WTC11 (cell line): ENCODE data around the gene NUP93. TPM values are rescaled to one million over a fixed set of nuclear protein-coding genes. Genes with fewer than 3 reads are reported as not detected.

Source experiments
- ATAC-seq: fragments of 200-7000 bp; cut with Tn5 transposase; 2 replicates; pipeline ENCODE4 v1.10.0; 2021; ENCODE audit warnings: mild to moderate bottlenecking, moderate library complexity
- CTCF ChIA-PET: fragments of 300-600 bp; sonication (Branson Sonifier 250); formaldehyde crosslinking; loops from one replicate; lab custom pipeline; 2021; ENCODE audit warnings: antibody characterized with exemption; lab: Charles Lee
- POLR2A ChIA-PET: fragments of 350-600 bp; sonication (Branson Sonifier 250); formaldehyde crosslinking; loops from one replicate; lab custom pipeline; 2021; ENCODE audit warnings: antibody characterized with exemption; lab: Charles Lee
- DNase-seq: peaks from one replicate; pipeline ENCODE4 v3.0.0; 2021; ENCODE audit warnings: low spot score
- H3K27ac Mint-ChIP-seq: 2 replicates; pipeline ENCODE4 v1.8.0; 2021; ENCODE audit warnings: mixed read lengths
- H3K27me3 Mint-ChIP-seq: 2 replicates; pipeline ENCODE4 v1.8.0; 2021; ENCODE audit warnings: low read depth, mild to moderate bottlenecking, moderate library complexity, mixed read lengths
- H3K36me3 Mint-ChIP-seq: 2 replicates; pipeline ENCODE4 v1.8.0; 2021; ENCODE audit warnings: mixed read lengths
- H3K4me1 Mint-ChIP-seq: 2 replicates; pipeline ENCODE4 v1.8.0; 2022; ENCODE audit warnings: mixed read lengths
- H3K4me3 Mint-ChIP-seq: 2 replicates; pipeline ENCODE4 v1.8.0; 2021; ENCODE audit warnings: mild to moderate bottlenecking, moderate library complexity, mixed read lengths
- H3K9me3 Mint-ChIP-seq: 2 replicates; pipeline ENCODE4 v1.8.0; 2021; ENCODE audit warnings: mixed read lengths
- CREB1 ChIP-seq: sonication (generic); formaldehyde crosslinking; IDR thresholded peaks from 2 replicates; pipeline ENCODE4 v1.8.0; 2023; ENCODE audit warnings: mild to moderate bottlenecking, missing genetic modification reagents
- EMX1 ChIP-seq: fragments of 250-450 bp; sonication (Bioruptor Pico); IDR thresholded peaks from 2 replicates; pipeline ENCODE4 v1.8.0; 2021; ENCODE audit warnings: mild to moderate bottlenecking
- FOXP4 ChIP-seq: sonication (generic); formaldehyde crosslinking; IDR thresholded peaks from 2 replicates; pipeline ENCODE4 v1.8.0; 2022; ENCODE audit warnings: mild to moderate bottlenecking, missing genetic modification reagents
- GABPB1 ChIP-seq: sonication (generic); formaldehyde crosslinking; IDR thresholded peaks from 2 replicates; pipeline ENCODE4 v1.8.1; 2023; ENCODE audit warnings: mild to moderate bottlenecking, missing genetic modification reagents
- GTF2I ChIP-seq: fragments of 250-450 bp; sonication (Bioruptor Pico); conservative IDR thresholded peaks from 2 replicates; pipeline ENCODE4 v1.4.0; 2021; ENCODE audit warnings: mild to moderate bottlenecking
- JUN ChIP-seq: sonication (generic); formaldehyde crosslinking; IDR thresholded peaks from 2 replicates; pipeline ENCODE4 v1.8.0; 2023; ENCODE audit warnings: mild to moderate bottlenecking, missing genetic modification reagents
- KAT7 ChIP-seq: sonication (generic); formaldehyde crosslinking; IDR thresholded peaks from 2 replicates; pipeline ENCODE4 v1.8.1; 2023; ENCODE audit warnings: missing genetic modification reagents, mild to moderate bottlenecking, borderline replicate concordance
- MXD4 ChIP-seq: fragments of 250-450 bp; sonication (Bioruptor Pico); IDR thresholded peaks from 2 replicates; pipeline ENCODE4 v1.8.0; 2021; ENCODE audit warnings: mild to moderate bottlenecking, moderate library complexity, borderline replicate concordance
- MYBL2 ChIP-seq: sonication (generic); formaldehyde crosslinking; IDR thresholded peaks from 2 replicates; pipeline ENCODE4 v1.8.1; 2023; ENCODE audit warnings: mild to moderate bottlenecking, moderate library complexity, missing genetic modification reagents
- NFE2L1 ChIP-seq: sonication (generic); formaldehyde crosslinking; IDR thresholded peaks from 2 replicates; pipeline ENCODE4 v1.8.1; 2023; ENCODE audit warnings: missing genetic modification reagents
- STAT6 ChIP-seq: sonication (generic); formaldehyde crosslinking; conservative IDR thresholded peaks from 2 replicates; pipeline ENCODE4 v1.8.1; 2023; ENCODE audit warnings: mild to moderate bottlenecking, low read depth, missing genetic modification reagents, moderate library complexity
- TEAD4 ChIP-seq: sonication (generic); formaldehyde crosslinking; IDR thresholded peaks from 2 replicates; pipeline ENCODE4 v1.8.0; 2022; ENCODE audit warnings: mild to moderate bottlenecking, missing genetic modification reagents
- ZNF416 ChIP-seq: fragments of 250-450 bp; sonication (Bioruptor Pico); IDR thresholded peaks from 2 replicates; pipeline ENCODE4 v1.9.0; 2021; ENCODE audit warnings: mild to moderate bottlenecking, inconsistent platforms
- ZNF671 ChIP-seq: fragments of 250-450 bp; sonication (Bioruptor Pico); IDR thresholded peaks from 2 replicates; pipeline ENCODE4 v1.8.0; 2021; ENCODE audit warnings: mild to moderate bottlenecking
- ZSCAN18 ChIP-seq: fragments of 250-450 bp; sonication (Bioruptor Pico); IDR thresholded peaks from 2 replicates; pipeline ENCODE4 v2.1.2; 2022; ENCODE audit warnings: mild to moderate bottlenecking, moderate library complexity
- total RNA-seq: library from RNA; stranded (reverse); gene quantifications from 3 replicates; pipeline ENCODE4 v1.2.3, GENCODE V29; 2021
- TF ChIP-seq, protein P1 (sequence below): sonication (generic); formaldehyde crosslinking; IDR thresholded peaks from 2 replicates; pipeline ENCODE4 v1.8.1; 2023; ENCODE audit warnings: mild to moderate bottlenecking, missing genetic modification reagents, moderate library complexity
- TF ChIP-seq, protein P2 (sequence below): fragments of 250-450 bp; sonication (Bioruptor Pico); conservative IDR thresholded peaks from 2 replicates; pipeline ENCODE4 v1.9.0; 2021; ENCODE audit warnings: mild to moderate bottlenecking
- TF ChIP-seq, protein P3 (sequence below): sonication (generic); formaldehyde crosslinking; IDR thresholded peaks from 2 replicates; pipeline ENCODE4 v1.8.1; 2022; ENCODE audit warnings: mild to moderate bottlenecking, missing genetic modification reagents, moderate library complexity, borderline replicate concordance
- TF ChIP-seq, protein P4 (sequence below): sonication (generic); formaldehyde crosslinking; IDR thresholded peaks from 2 replicates; pipeline ENCODE4 v1.8.1; 2023; ENCODE audit warnings: mild to moderate bottlenecking, missing genetic modification reagents
- TF ChIP-seq, protein P5 (sequence below): sonication (generic); formaldehyde crosslinking; IDR thresholded peaks from 2 replicates; pipeline ENCODE4 v1.8.1; 2023; ENCODE audit warnings: mild to moderate bottlenecking, missing genetic modification reagents

Gene NUP93
- total RNA-seq, 1 experiment from 2014 or later, result 185 TPM

DNA sequence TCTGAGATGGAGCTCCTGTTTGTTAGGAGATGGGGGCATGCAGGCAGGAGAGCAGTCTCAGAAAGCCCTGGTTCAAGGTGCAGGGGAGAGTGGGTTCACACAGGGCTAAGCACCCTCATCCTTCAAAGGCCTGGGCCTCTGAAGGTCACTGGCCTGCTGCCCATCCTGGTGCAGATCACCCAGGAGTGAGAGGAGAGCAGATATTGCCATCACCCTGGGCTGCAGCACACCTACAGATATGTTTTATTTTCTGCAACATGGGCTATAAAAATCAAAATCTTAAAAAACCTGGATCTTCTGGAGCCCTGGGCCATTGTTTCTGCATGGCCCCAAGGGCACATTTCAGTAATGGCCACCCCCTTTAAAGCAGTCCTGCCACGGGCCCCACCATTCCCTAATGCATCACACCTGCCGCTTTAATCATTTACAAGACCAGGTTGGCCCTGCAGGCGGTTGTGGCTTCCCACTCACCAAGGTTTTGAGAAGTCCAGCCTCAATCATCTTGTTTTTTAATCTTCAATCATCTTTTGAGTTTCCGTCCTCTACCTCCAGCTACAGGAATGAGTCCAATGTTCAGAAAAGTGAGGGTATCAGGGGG is 20.4 kb upstream of the NUP93 start:
- Mint-ChIP-seq H3K27me3 (peaks cover 4% of the 10 kb centered on the region; the same call in 1 of the 2 replicates), H3K9me3 (peaks cover 5% of the 10 kb centered on the region; the same call in 1 of the 2 replicates), H3K4me3 (no peak overlapping the region), H3K36me3 (no peaks in the 10 kb centered on the region), H3K27ac (no peak overlapping the region), H3K4me1 (peaks cover 13% of the 10 kb centered on the region)
- POLR2A ChIA-PET, result interaction anchor here (0.6 kb wide), 1 partner anchor 52 kb away, joined by 4 read pairs; no protein-coding TSS in a partner anchor
- ATAC-seq (no peak), DNase-seq (no peak)
- CTCF ChIA-PET, result interaction anchor here (0.7 to 2.3 kb wide), 4 partner anchors 8 to 109 kb away, joined by 3 to 7 read pairs (median 4); no protein-coding TSS in a partner anchor
- TF ChIP-seq ZNF671, result no peak
- TF ChIP-seq, protein P1, sequence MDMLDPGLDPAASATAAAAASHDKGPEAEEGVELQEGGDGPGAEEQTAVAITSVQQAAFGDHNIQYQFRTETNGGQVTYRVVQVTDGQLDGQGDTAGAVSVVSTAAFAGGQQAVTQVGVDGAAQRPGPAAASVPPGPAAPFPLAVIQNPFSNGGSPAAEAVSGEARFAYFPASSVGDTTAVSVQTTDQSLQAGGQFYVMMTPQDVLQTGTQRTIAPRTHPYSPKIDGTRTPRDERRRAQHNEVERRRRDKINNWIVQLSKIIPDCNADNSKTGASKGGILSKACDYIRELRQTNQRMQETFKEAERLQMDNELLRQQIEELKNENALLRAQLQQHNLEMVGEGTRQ (CRISPR knock-in tag), result no peak
- no peak for TF ChIP-seq FOXP4
- TF ChIP-seq ZNF416 (CRISPR knock-in tag), result no peak
- TF ChIP-seq NFE2L1 (CRISPR knock-in tag), result no peak
- TF ChIP-seq, protein P2, sequence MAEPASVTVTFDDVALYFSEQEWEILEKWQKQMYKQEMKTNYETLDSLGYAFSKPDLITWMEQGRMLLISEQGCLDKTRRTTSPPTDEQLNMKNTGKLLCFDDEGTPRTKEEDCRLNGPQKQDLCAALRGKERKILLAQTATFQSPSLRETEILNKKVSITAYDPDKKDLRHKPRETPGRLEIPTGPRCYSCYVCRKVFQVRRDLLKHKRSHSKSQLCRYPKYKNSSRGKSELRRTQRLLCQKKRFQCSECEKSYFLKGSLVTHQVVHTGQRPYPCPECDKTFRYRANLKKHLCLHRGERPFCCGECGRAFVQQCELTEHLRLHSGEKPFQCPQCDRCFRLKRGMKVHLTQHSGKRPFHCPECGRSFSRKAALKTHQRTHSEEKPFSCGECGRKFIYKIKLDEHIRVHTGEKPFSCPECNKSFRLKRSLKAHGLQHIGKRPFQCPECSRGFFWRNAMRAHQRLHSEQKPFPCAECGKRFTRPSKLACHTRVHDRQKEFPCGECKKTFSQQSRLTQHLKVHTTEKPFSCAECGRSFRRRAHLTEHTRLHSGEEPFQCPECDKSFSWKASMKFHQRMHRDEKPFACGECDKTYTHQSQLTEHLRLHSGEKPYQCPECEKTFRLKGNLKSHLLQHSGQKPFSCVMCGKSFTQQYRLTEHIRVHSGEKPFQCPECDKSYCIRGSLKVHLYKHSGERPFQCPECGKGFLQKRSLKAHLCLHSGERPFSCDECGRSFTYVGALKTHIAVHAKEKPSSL, result no peak
- TF ChIP-seq JUN, result no peak
- TF ChIP-seq GTF2I (CRISPR knock-in tag), result no peak
- TF ChIP-seq, protein P3, sequence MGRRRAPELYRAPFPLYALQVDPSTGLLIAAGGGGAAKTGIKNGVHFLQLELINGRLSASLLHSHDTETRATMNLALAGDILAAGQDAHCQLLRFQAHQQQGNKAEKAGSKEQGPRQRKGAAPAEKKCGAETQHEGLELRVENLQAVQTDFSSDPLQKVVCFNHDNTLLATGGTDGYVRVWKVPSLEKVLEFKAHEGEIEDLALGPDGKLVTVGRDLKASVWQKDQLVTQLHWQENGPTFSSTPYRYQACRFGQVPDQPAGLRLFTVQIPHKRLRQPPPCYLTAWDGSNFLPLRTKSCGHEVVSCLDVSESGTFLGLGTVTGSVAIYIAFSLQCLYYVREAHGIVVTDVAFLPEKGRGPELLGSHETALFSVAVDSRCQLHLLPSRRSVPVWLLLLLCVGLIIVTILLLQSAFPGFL (CRISPR knock-in tag), result no peak
- no peak for TF ChIP-seq ZSCAN18 (CRISPR knock-in tag)

DNA sequence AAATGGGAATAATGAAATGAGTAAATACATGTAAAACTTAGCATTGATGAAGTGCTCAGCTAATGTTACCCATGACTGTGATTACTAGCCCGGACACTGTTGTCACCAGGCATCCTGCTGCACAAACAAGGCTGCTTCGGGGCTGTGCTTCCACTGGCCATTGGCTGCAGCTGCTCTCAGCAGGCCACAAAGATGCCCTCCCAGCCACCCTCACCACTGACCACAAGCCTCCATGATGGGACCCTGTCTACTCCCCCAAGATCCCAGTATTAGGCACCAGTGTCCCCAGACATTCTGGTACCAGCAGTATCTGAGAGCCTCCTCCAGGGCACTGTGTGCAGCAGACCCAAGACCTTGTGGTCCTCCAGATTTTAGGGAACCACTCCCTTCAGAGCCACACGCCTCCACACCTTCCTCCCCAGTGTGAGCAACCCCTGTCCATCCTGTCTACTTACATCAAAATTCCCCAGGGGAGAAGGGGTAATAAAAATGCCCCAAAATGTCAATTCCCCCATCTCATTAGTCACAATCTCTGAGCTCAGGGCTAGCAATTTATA is 19.7 kb upstream of the NUP93 start:
- Mint-ChIP-seq H3K27me3 (peaks cover 11% of the 10 kb centered on the region; the same call in 1 of the 2 replicates), H3K4me3 (no peak overlapping the region), H3K4me1 (peaks cover 13% of the 10 kb centered on the region), H3K36me3 (no peaks in the 10 kb centered on the region), H3K27ac (no peak overlapping the region), H3K9me3 (peaks cover 5% of the 10 kb centered on the region; the same call in 1 of the 2 replicates)
- DNase-seq (no peak), ATAC-seq (no peak)
- ChIA-PET CTCF (no interaction called here), POLR2A (no interaction called here)
- TF ChIP-seq MYBL2 (CRISPR knock-in tag), result no peak
- no peak for TF ChIP-seq CREB1 (CRISPR knock-in tag)
- no peak for TF ChIP-seq KAT7
- no peak for TF ChIP-seq STAT6 (CRISPR knock-in tag)
- TF ChIP-seq TEAD4 (CRISPR knock-in tag), result no peak
- TF ChIP-seq, protein P4, sequence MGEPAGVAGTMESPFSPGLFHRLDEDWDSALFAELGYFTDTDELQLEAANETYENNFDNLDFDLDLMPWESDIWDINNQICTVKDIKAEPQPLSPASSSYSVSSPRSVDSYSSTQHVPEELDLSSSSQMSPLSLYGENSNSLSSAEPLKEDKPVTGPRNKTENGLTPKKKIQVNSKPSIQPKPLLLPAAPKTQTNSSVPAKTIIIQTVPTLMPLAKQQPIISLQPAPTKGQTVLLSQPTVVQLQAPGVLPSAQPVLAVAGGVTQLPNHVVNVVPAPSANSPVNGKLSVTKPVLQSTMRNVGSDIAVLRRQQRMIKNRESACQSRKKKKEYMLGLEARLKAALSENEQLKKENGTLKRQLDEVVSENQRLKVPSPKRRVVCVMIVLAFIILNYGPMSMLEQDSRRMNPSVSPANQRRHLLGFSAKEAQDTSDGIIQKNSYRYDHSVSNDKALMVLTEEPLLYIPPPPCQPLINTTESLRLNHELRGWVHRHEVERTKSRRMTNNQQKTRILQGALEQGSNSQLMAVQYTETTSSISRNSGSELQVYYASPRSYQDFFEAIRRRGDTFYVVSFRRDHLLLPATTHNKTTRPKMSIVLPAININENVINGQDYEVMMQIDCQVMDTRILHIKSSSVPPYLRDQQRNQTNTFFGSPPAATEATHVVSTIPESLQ (CRISPR knock-in tag), result no peak
- TF ChIP-seq EMX1 (CRISPR knock-in tag), result no peak
- TF ChIP-seq, protein P5, sequence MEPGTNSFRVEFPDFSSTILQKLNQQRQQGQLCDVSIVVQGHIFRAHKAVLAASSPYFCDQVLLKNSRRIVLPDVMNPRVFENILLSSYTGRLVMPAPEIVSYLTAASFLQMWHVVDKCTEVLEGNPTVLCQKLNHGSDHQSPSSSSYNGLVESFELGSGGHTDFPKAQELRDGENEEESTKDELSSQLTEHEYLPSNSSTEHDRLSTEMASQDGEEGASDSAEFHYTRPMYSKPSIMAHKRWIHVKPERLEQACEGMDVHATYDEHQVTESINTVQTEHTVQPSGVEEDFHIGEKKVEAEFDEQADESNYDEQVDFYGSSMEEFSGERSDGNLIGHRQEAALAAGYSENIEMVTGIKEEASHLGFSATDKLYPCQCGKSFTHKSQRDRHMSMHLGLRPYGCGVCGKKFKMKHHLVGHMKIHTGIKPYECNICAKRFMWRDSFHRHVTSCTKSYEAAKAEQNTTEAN, result no peak
- TF ChIP-seq MXD4 (CRISPR knock-in tag), result no peak
- no peak for TF ChIP-seq GABPB1 (CRISPR knock-in tag)
